Thoracic aorta (tissue), 2 donors: Measurements from ENCODE around the gene ANP32B. TPM values are rescaled to one million over a fixed set of nuclear protein-coding genes. Genes with fewer than 3 reads are reported as not detected.
"Not testable (repeated sequence)": the region's sequence is repeated elsewhere in the genome, so short reads cannot be mapped to it uniquely, and the experiment has no call there.

Experiments
- ATAC-seq: fragments of 150-250 bp; one replicate; pipeline ENCODE4 v1.8.0; 2017; ENCODE audit warnings: low read depth; ENCODE audit not compliant: insufficient number of reproducible peaks, low FRiP score
- DNase-seq: peaks from one replicate; pipeline ENCODE4 v3.0.0-alpha.2; 2020; ENCODE audit warnings: low spot score
- H3K27ac ChIP-seq, 2 donors: fragments of 200-600 bp; sonication (generic); 1 replicate in 1 of 2; 2 replicates in 1 of 2; pipeline ENCODE4 v1.5.1; 2016; ENCODE audit warnings: mild to moderate bottlenecking in 2 of 2, moderate library complexity in 2 of 2
- H3K27me3 ChIP-seq: fragments of 200-600 bp; sonication (generic); replicated peaks from 2 replicates; pipeline ENCODE4 v1.6.0; 2016; ENCODE audit warnings: mild to moderate bottlenecking; ENCODE audit not compliant: insufficient read depth
- H3K36me3 ChIP-seq: fragments of 200-600 bp; sonication (generic); one replicate; pipeline ENCODE4 v1.5.1; 2016
- H3K4me1 ChIP-seq, 2 donors: fragments of 200-600 bp; sonication (generic); 1 replicate in 1 of 2; 2 replicates in 1 of 2; pipeline versions ENCODE4 v1.5.1 to v1.6.0; 2016; ENCODE audit warnings: low read depth in 2 of 2, mild to moderate bottlenecking in 1 of 2; ENCODE audit not compliant: control insufficient read depth in 1 of 2
- H3K4me3 ChIP-seq: fragments of 200-600 bp; sonication (generic); 2 replicates; pipeline ENCODE4 v1.5.1; 2016; ENCODE audit warnings: mild to moderate bottlenecking
- H3K9me3 ChIP-seq: fragments of 200-600 bp; sonication (generic); 2 replicates; pipeline ENCODE4 v1.5.1; 2016
- total RNA-seq, 2 donors: library from RNA; depleted of rRNA; stranded (reverse); fragments of >200 nt; gene quantifications; one replicate each; pipeline versions ENCODE4 v1.1.0 to v1.2.3, GENCODE V29; 2016
- TF ChIP-seq, protein P1 (sequence below): fragments of 200-600 bp; sonication (generic); IDR thresholded peaks from one replicate; pipeline ENCODE4 v1.5.1; 2019; ENCODE audit warnings: antibody characterized with exemption

The ANP32B gene
- total RNA-seq, 2 donors from 2014 or later, result 23.3 to 65.7 TPM

DNA sequence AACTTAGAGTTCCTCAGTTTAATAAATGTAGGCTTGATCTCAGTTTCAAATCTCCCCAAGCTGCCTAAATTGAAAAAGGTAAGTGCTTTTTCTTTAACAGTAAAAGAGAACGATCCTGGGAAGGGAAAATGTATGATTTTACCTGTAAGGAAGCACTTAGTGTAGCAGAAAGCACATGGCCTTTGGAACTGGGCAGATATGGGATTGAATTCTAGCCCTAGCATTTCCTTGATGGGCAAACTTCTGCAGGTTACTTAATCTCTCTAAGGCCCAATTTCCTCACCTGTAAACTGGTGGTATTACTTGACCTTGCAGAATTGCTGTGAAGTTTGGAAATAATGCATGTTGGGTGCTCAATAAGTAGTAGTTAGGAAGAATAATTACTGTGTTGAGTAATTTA, 11.6 kb downstream of the ANP32B start:
- H3K36me3 ChIP-seq, result peaks cover 12% of the 10 kb centered on the region
- peaks cover 19 to 60% of the 10 kb centered on the region in 2 donors for H3K4me1 ChIP-seq
- no peak for ATAC-seq
- no peak overlapping the region for H3K4me3 ChIP-seq
- H3K27me3 ChIP-seq, result no peaks in the 10 kb centered on the region
- TF ChIP-seq, protein P1, sequence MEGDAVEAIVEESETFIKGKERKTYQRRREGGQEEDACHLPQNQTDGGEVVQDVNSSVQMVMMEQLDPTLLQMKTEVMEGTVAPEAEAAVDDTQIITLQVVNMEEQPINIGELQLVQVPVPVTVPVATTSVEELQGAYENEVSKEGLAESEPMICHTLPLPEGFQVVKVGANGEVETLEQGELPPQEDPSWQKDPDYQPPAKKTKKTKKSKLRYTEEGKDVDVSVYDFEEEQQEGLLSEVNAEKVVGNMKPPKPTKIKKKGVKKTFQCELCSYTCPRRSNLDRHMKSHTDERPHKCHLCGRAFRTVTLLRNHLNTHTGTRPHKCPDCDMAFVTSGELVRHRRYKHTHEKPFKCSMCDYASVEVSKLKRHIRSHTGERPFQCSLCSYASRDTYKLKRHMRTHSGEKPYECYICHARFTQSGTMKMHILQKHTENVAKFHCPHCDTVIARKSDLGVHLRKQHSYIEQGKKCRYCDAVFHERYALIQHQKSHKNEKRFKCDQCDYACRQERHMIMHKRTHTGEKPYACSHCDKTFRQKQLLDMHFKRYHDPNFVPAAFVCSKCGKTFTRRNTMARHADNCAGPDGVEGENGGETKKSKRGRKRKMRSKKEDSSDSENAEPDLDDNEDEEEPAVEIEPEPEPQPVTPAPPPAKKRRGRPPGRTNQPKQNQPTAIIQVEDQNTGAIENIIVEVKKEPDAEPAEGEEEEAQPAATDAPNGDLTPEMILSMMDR, result no peak
- H3K27ac ChIP-seq, result no peak overlapping the region
- no peaks in the 10 kb centered on the region for H3K9me3 ChIP-seq
- DNase-seq, result no peak

DNA sequence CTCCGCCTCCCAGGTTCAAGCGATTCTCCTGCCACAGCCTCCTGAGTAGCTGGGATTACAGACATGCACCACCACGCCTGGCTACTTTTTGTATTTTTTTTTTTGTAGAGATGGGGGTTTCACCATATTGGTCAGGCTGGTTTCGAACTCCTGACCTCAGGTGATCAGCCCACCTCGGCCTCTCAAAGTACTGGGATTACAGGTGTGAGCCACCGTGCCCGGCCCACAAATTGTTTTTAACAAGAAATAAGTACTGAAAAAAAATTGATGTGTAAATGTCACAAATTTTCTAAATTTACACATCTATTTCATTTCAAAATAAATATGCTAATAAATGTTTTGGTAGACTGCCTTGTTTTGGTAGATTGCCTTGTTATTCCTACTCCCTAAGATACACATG, 13.5 kb downstream of the ANP32B start:
- not testable (repeated sequence) for ATAC-seq, H3K27me3 ChIP-seq, H3K27ac ChIP-seq, DNase-seq, H3K4me3 ChIP-seq, H3K9me3 ChIP-seq
- Histone ChIP-seq H3K4me1 (peaks cover 16 to 40% of the 10 kb centered on the region in 2 donors), H3K36me3 (peaks cover 13% of the 10 kb centered on the region)

DNA sequence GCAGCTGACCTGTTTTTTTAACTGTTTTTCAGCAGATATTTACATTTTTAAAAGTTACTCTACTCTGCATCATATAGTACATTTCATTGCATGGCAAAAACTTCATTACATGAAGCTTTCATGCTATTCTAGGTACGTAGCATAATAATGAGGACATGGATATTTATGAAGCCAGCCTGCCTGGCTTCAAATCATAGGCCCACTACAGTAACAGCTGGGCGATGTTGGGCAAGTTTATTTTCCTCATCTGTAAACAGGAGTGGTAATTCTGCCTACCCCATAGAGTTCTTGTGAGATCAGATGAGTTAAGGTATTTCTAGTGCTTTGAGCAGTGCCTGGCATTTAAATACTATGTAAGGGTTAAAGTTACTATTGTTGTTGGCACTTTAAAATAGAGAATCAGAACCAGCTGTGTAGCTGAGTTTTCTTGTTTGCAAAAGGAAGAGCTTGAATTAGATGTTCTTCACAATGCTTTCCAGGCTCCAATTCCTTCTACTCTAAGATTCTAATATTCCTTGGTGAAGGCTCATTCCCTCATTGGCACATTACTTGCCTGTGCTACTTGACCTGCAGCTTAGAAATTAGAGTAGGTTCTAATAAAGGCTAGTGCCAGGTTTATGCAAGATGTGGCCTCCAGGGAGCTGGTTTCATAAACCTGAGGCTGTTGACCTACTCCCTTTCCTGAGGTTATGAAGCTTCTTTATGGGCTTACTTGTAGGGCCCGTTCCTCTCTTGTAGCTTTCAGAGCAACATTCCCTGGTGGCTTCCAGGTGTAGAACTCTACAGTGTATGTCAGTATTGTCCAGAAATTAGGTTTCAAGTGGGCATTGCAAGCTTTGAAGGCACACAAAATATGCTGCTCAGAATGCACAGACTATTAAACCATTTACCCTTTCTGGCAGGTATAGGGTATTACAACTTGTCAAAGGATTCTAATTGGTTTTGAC, 14.5 kb downstream of the ANP32B start:
- Histone ChIP-seq H3K27ac (peak overlapping the region in 1 of 2 donors; percentile 5), H3K36me3 (peaks cover 13% of the 10 kb centered on the region), H3K9me3 (no peaks in the 10 kb centered on the region), H3K4me1 (peaks cover 17 to 35% of the 10 kb centered on the region in 2 donors), H3K4me3 (no peak overlapping the region), H3K27me3 (no peaks in the 10 kb centered on the region)
- no peak for DNase-seq
- TF ChIP-seq, protein P1, result no peak
- no peak for ATAC-seq

DNA sequence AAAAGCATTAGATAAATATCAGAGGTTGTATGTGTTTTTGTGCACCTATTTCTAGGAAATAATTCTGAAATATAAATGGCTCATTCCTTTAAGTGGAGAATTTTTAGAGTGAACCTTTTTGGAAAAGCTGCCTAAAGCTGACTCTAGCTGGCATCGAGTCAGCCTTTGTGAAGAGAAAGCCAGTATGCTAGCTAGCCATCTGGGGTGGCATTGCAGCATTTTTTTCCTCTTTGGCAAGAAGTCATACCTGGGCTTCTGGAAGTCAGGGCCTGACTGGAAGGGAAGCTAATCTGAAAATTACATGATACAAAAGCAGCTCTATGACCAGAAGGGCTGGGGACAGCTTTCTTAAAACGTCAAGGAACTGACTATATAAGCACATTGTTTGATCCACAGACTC, 19.7 kb downstream of the ANP32B start:
- peak overlapping the region in 1 of 2 donors; percentile 6 for H3K27ac ChIP-seq
- H3K9me3 ChIP-seq, result no peaks in the 10 kb centered on the region
- ATAC-seq (no peak), DNase-seq (no peak)
- no peak overlapping the region for H3K4me3 ChIP-seq
- H3K4me1 ChIP-seq, result peaks cover 11 to 21% of the 10 kb centered on the region in 2 donors
- peaks cover 38% of the 10 kb centered on the region for H3K36me3 ChIP-seq
- H3K27me3 ChIP-seq, result no peaks in the 10 kb centered on the region
- TF ChIP-seq, protein P1, result no peak

DNA sequence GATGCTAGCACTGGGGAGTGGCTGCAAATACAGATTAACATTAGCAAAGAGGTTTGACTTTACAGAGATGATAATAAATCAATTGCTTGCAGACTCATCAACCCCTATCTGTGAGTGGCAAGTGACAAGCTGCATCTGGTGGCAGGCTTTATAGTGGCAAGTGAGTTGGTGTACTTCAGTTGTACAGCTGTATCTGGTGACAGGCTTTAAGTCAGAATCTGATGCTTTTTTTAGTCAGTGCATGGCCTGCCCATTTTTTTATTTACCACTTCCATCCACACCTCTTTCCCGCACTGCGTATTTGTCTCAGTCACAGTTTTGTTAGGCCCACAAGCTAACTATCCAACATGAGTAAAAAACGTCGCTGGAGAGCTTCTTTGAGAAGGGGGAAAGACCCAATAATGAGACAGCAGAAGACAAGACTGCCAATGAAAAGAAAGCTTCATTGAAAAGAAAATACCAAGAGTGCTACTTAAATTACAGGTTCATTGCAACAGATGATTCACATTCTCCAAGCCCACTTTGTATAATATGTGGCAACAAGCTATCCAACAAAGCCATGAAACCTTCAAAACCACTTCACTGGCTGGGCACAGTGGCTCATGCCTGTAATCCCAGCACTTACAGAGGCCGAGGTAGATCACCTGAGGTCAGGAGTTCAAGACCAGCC, 23.1 kb downstream of the ANP32B start:
- H3K27ac ChIP-seq, result no peak overlapping the region
- no peak for DNase-seq
- peaks cover 40% of the 10 kb centered on the region for H3K36me3 ChIP-seq

More for the DNA sequence above, 23.1 kb downstream of the ANP32B start:
- Histone ChIP-seq H3K4me3 (no peak overlapping the region), H3K27me3 (no peaks in the 10 kb centered on the region), H3K4me1 (peaks cover 16 to 20% of the 10 kb centered on the region in 2 donors), H3K9me3 (no peaks in the 10 kb centered on the region)
- TF ChIP-seq, protein P1, result no peak
- ATAC-seq, result no peak
